ENCODE data around the gene ZNF385A. TPM values are rescaled to one million over a fixed set of nuclear protein-coding genes. Genes with fewer than 3 reads are reported as not detected.

ZNF385A gene
- total and polyA plus RNA-seq, 2 experiments from 2014 or later: 10.9 to 21.7 TPM

DNA sequence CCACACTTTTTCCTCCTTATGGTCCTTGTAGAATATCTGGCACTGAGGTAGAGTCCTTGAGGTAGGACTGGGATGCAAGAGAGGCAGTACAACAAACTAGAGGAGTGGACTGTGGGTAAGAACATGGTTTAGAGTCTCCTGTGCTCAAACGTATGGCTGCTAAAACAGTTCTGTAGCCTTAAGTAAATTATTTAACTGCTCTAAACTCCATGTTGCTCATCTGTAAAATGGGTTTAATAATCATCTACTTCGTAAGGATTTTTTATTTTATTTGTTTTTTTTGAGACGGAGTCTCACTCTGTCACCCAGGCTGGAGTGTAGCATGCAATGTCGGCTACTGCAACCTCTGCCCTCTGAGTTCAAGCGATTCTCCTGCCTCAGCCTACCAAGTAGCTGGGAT is 63.2 kb downstream of the ZNF385A start:
- H3K27me3 Mint-ChIP-seq (ENCODE audit: insufficient read depth, low read depth, poor library complexity): peaks cover 5% of the 10 kb centered on the region
- H3K4me2 ChIP-seq: no peak overlapping the region
- H3K4me1 Mint-ChIP-seq: peaks cover 4% of the 10 kb centered on the region
- H3F3A ChIP-seq (replicated peaks; ENCODE audit: low read depth): no peaks in the 10 kb centered on the region; the same call in 1 of the 2 replicates
- H3K27ac Mint-ChIP-seq: no peak overlapping the region
- H3K9me2 ChIP-seq (ENCODE audit: insufficient read depth): no peaks in the 10 kb centered on the region
- no peak overlapping the region for H3K27ac ChIP-seq (ENCODE audit: low read depth)
- H4K20me1 ChIP-seq (replicated peaks; ENCODE audit: insufficient read depth): no peaks in the 10 kb centered on the region
- no peaks in the 10 kb centered on the region; the same call in 1 of the 2 replicates for H3K4me1 ChIP-seq (ENCODE audit: insufficient read depth)
- no peaks in the 10 kb centered on the region for H3K36me3 Mint-ChIP-seq (ENCODE audit: low read depth)
- no peaks in the 10 kb centered on the region for H3K9me3 Mint-ChIP-seq
- H3K4me3 ChIP-seq: no peak overlapping the region
- H3K27me3 ChIP-seq (ENCODE audit: insufficient read depth): no peaks in the 10 kb centered on the region
- TF ChIP-seq ZNF114 (CRISPR knock-in tag; IDR thresholded peaks at IDR 0.05): no peak
- TF ChIP-seq, protein P1, sequence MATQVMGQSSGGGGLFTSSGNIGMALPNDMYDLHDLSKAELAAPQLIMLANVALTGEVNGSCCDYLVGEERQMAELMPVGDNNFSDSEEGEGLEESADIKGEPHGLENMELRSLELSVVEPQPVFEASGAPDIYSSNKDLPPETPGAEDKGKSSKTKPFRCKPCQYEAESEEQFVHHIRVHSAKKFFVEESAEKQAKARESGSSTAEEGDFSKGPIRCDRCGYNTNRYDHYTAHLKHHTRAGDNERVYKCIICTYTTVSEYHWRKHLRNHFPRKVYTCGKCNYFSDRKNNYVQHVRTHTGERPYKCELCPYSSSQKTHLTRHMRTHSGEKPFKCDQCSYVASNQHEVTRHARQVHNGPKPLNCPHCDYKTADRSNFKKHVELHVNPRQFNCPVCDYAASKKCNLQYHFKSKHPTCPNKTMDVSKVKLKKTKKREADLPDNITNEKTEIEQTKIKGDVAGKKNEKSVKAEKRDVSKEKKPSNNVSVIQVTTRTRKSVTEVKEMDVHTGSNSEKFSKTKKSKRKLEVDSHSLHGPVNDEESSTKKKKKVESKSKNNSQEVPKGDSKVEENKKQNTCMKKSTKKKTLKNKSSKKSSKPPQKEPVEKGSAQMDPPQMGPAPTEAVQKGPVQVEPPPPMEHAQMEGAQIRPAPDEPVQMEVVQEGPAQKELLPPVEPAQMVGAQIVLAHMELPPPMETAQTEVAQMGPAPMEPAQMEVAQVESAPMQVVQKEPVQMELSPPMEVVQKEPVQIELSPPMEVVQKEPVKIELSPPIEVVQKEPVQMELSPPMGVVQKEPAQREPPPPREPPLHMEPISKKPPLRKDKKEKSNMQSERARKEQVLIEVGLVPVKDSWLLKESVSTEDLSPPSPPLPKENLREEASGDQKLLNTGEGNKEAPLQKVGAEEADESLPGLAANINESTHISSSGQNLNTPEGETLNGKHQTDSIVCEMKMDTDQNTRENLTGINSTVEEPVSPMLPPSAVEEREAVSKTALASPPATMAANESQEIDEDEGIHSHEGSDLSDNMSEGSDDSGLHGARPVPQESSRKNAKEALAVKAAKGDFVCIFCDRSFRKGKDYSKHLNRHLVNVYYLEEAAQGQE (IDR thresholded peaks at IDR 0.05; ENCODE audit: unreplicated experiment): no peak
- TF ChIP-seq POLR2AphosphoS5 (IDR thresholded peaks at IDR 0.05; ENCODE audit: low read depth): no peak
- TF ChIP-seq, protein P2, sequence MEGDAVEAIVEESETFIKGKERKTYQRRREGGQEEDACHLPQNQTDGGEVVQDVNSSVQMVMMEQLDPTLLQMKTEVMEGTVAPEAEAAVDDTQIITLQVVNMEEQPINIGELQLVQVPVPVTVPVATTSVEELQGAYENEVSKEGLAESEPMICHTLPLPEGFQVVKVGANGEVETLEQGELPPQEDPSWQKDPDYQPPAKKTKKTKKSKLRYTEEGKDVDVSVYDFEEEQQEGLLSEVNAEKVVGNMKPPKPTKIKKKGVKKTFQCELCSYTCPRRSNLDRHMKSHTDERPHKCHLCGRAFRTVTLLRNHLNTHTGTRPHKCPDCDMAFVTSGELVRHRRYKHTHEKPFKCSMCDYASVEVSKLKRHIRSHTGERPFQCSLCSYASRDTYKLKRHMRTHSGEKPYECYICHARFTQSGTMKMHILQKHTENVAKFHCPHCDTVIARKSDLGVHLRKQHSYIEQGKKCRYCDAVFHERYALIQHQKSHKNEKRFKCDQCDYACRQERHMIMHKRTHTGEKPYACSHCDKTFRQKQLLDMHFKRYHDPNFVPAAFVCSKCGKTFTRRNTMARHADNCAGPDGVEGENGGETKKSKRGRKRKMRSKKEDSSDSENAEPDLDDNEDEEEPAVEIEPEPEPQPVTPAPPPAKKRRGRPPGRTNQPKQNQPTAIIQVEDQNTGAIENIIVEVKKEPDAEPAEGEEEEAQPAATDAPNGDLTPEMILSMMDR (conservative IDR thresholded peaks at IDR 0.05; ENCODE audit: low read depth in 2 of 2): no peak
- no peak for TF ChIP-seq NANOG (IDR thresholded peaks at IDR 0.05; ENCODE audit: borderline replicate concordance)
- no peak for TF ChIP-seq CREB1 (CRISPR knock-in tag; IDR thresholded peaks at IDR 0.05; ENCODE audit: low read depth)
- TF ChIP-seq, protein P3, sequence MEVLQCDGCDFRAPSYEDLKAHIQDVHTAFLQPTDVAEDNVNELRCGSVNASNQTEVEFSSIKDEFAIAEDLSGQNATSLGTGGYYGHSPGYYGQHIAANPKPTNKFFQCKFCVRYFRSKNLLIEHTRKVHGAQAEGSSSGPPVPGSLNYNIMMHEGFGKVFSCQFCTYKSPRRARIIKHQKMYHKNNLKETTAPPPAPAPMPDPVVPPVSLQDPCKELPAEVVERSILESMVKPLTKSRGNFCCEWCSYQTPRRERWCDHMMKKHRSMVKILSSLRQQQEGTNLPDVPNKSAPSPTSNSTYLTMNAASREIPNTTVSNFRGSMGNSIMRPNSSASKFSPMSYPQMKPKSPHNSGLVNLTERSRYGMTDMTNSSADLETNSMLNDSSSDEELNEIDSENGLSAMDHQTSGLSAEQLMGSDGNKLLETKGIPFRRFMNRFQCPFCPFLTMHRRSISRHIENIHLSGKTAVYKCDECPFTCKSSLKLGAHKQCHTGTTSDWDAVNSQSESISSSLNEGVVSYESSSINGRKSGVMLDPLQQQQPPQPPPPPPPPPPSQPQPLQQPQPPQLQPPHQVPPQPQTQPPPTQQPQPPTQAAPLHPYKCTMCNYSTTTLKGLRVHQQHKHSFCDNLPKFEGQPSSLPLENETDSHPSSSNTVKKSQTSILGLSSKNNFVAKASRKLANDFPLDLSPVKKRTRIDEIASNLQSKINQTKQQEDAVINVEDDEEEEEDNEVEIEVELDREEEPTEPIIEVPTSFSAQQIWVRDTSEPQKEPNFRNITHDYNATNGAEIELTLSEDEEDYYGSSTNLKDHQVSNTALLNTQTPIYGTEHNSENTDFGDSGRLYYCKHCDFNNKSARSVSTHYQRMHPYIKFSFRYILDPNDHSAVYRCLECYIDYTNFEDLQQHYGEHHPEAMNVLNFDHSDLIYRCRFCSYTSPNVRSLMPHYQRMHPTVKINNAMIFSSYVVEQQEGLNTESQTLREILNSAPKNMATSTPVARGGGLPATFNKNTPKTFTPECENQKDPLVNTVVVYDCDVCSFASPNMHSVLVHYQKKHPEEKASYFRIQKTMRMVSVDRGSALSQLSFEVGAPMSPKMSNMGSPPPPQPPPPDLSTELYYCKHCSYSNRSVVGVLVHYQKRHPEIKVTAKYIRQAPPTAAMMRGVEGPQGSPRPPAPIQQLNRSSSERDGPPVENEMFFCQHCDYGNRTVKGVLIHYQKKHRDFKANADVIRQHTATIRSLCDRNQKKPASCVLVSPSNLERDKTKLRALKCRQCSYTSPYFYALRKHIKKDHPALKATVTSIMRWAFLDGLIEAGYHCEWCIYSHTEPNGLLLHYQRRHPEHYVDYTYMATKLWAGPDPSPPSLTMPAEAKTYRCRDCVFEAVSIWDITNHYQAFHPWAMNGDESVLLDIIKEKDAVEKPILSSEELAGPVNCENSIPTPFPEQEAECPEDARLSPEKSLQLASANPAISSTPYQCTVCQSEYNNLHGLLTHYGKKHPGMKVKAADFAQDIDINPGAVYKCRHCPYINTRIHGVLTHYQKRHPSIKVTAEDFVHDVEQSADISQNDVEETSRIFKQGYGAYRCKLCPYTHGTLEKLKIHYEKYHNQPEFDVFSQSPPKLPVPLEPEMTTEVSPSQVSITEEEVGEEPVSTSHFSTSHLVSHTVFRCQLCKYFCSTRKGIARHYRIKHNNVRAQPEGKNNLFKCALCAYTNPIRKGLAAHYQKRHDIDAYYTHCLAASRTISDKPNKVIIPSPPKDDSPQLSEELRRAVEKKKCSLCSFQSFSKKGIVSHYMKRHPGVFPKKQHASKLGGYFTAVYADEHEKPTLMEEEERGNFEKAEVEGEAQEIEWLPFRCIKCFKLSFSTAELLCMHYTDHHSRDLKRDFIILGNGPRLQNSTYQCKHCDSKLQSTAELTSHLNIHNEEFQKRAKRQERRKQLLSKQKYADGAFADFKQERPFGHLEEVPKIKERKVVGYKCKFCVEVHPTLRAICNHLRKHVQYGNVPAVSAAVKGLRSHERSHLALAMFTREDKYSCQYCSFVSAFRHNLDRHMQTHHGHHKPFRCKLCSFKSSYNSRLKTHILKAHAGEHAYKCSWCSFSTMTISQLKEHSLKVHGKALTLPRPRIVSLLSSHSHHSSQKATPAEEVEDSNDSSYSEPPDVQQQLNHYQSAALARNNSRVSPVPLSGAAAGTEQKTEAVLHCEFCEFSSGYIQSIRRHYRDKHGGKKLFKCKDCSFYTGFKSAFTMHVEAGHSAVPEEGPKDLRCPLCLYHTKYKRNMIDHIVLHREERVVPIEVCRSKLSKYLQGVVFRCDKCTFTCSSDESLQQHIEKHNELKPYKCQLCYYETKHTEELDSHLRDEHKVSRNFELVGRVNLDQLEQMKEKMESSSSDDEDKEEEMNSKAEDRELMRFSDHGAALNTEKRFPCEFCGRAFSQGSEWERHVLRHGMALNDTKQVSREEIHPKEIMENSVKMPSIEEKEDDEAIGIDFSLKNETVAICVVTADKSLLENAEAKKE (CRISPR knock-in tag; IDR thresholded peaks at IDR 0.05): no peak
- TF ChIP-seq EZH2 (IDR thresholded peaks at IDR 0.05; ENCODE audit: low read depth, unreplicated experiment): no peak
- no peak for TF ChIP-seq STAT1 (IDR thresholded peaks at IDR 0.05; ENCODE audit: unreplicated experiment)
- TF ChIP-seq EZH2phosphoT487 (IDR thresholded peaks at IDR 0.05; ENCODE audit: unreplicated experiment): no peak
- TF ChIP-seq, protein P4, sequence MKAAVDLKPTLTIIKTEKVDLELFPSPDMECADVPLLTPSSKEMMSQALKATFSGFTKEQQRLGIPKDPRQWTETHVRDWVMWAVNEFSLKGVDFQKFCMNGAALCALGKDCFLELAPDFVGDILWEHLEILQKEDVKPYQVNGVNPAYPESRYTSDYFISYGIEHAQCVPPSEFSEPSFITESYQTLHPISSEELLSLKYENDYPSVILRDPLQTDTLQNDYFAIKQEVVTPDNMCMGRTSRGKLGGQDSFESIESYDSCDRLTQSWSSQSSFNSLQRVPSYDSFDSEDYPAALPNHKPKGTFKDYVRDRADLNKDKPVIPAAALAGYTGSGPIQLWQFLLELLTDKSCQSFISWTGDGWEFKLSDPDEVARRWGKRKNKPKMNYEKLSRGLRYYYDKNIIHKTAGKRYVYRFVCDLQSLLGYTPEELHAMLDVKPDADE (IDR thresholded peaks at IDR 0.05): no peak
- TF ChIP-seq ZNF331 (CRISPR knock-in tag; IDR thresholded peaks at IDR 0.05; ENCODE audit: low read depth): no peak
- ATAC-seq: no peak
- no peaks in the 10 kb centered on the region for H3K36me3 ChIP-seq (ENCODE audit: insufficient read depth)
- H3K4me3 Mint-ChIP-seq: no peak overlapping the region
- no peak for DNase-seq (ENCODE audit: low spot score)
- H2AFZ ChIP-seq: no peak overlapping the region
- H3K79me2 ChIP-seq (replicated peaks; ENCODE audit: insufficient read depth): peaks cover 7% of the 10 kb centered on the region
